ENCODE results near the gene ATP6V0A4.

DNA sequence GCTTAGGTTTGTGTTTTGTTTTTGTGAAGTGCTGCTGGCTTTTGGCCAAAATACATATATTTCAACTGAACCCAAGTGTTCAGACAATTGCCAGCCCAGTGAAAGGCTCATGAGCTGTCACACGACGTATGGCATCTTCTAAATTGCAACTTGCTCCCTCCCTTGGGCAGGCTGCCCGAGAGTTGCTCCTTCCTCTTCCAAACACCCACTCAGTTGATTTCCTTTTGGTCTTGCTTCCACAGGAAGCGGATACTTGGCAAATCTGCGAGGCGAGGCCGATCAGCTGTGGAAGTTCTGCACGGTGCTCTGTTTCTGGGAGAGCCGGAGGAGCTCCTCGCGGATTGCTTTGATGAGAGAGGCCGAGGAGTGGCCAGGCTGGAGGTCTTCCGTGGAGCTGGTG lies 39.6 kb upstream of the ATP6V0A4 start:
- TF ChIP-seq CTCF (IDR thresholded peaks at IDR 0.05) (no peak), POLR2A (IDR thresholded peaks at IDR 0.05) (no peak), EP300 (IDR thresholded peaks at IDR 0.05) (no peak)

Data from tibial nerve (tissue), 4 donors.